Osteoblast (primary cell): ENCODE results near the gene COL24A1. TPM values are rescaled to one million over a fixed set of nuclear protein-coding genes. Genes with fewer than 3 reads are reported as not detected.

Source experiments
- DNase-seq: peaks from one replicate; pipeline ENCODE4 v3.0.0; 2011; ENCODE audit warnings: low spot score, mixed read lengths; ENCODE audit not compliant: insufficient read length; ENCODE audit errors: missing footprints
- H2AFZ ChIP-seq: 2 replicates; pipeline ENCODE4 v1.6.0; 2011; ENCODE audit warnings: mild to moderate bottlenecking, low read length
- H3K27ac ChIP-seq: 2 replicates; pipeline ENCODE4 v1.5.1; 2011; ENCODE audit warnings: mild to moderate bottlenecking, low read depth, low read length, moderate library complexity
- H3K27me3 ChIP-seq: 2 replicates; pipeline ENCODE4 v1.6.0; 2012; ENCODE audit warnings: mild to moderate bottlenecking, control low read depth, inconsistent platforms, low read length, moderate library complexity; ENCODE audit not compliant: insufficient read depth
- H3K36me3 ChIP-seq: 2 replicates; pipeline ENCODE4 v1.5.1; 2011; ENCODE audit warnings: mild to moderate bottlenecking, low read length, control low read depth, moderate library complexity; ENCODE audit not compliant: insufficient read depth
- H3K4me1 ChIP-seq: 2 replicates; pipeline ENCODE4 v1.5.1; 2011; ENCODE audit warnings: mild to moderate bottlenecking, low read length, control low read depth, moderate library complexity; ENCODE audit not compliant: insufficient read depth
- H3K4me2 ChIP-seq: 2 replicates; pipeline ENCODE4 v1.6.0; 2011; ENCODE audit warnings: mild to moderate bottlenecking, low read length; ENCODE audit not compliant: insufficient read depth
- H3K4me3 ChIP-seq: fragments of 200-600 bp; sonication (generic); 3 replicates; pipeline ENCODE4 v1.5.1; 2012; ENCODE audit warnings: mild to moderate bottlenecking, low read length, inconsistent platforms; ENCODE audit not compliant: insufficient read depth
- H3K79me2 ChIP-seq: 2 replicates; pipeline ENCODE4 v1.6.0; 2012; ENCODE audit warnings: mild to moderate bottlenecking, low read length, control low read depth, inconsistent platforms; ENCODE audit not compliant: insufficient read depth
- H3K9me3 ChIP-seq: 2 replicates; pipeline ENCODE4 v1.5.1; 2011; ENCODE audit warnings: low read depth, low read length, control low read depth
- H4K20me1 ChIP-seq: 2 replicates; pipeline ENCODE4 v1.6.0; 2012; ENCODE audit warnings: mild to moderate bottlenecking, low read length, control low read depth; ENCODE audit not compliant: insufficient read depth
- total RNA-seq: library from RNA; depleted of rRNA; stranded (reverse); fragments of >200 nt; gene quantifications from 2 replicates; pipeline ENCODE4 v1.2.3, GENCODE V29; 2012
- TF ChIP-seq, protein P1 (sequence below): IDR thresholded peaks from 2 replicates; pipeline ENCODE4 v1.5.1; 2011; ENCODE audit warnings: mild to moderate bottlenecking, low read depth, low read length, moderate library complexity; ENCODE audit errors: extremely low read depth

Gene COL24A1
- total RNA-seq, 1 donor = 1.1 TPM

DNA sequence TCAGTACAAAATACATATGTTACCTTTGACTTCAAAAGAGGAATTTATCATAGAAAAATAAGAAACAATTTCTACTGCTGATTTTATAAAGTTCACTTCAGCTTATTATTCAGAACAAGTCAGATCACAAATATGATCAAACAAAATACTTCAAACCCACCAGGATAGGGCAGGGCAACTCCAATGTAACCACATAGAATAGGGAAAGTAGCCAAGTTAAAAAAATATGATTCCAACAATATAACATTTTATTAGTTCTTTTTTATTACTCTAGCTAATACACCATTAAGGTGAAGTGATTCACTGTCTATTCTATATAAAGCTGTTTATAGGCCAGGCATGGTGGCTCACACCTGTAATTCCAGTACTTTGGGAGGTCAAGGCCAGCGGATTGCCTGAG, 393.8 kb downstream of the COL24A1 start:
- H3K4me1 ChIP-seq = no peaks in the 10 kb centered on the region
- H4K20me1 ChIP-seq = no peaks in the 10 kb centered on the region
- TF ChIP-seq, protein P1, sequence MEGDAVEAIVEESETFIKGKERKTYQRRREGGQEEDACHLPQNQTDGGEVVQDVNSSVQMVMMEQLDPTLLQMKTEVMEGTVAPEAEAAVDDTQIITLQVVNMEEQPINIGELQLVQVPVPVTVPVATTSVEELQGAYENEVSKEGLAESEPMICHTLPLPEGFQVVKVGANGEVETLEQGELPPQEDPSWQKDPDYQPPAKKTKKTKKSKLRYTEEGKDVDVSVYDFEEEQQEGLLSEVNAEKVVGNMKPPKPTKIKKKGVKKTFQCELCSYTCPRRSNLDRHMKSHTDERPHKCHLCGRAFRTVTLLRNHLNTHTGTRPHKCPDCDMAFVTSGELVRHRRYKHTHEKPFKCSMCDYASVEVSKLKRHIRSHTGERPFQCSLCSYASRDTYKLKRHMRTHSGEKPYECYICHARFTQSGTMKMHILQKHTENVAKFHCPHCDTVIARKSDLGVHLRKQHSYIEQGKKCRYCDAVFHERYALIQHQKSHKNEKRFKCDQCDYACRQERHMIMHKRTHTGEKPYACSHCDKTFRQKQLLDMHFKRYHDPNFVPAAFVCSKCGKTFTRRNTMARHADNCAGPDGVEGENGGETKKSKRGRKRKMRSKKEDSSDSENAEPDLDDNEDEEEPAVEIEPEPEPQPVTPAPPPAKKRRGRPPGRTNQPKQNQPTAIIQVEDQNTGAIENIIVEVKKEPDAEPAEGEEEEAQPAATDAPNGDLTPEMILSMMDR = no peak
- no peak overlapping the region for H3K4me3 ChIP-seq
- no peak overlapping the region for H3K4me2 ChIP-seq
- H3K36me3 ChIP-seq = no peaks in the 10 kb centered on the region
- no peak for DNase-seq
- no peaks in the 10 kb centered on the region for H3K27me3 ChIP-seq
- H2AFZ ChIP-seq = no peak overlapping the region
- H3K79me2 ChIP-seq = no peaks in the 10 kb centered on the region
- no peaks in the 10 kb centered on the region for H3K9me3 ChIP-seq
- no peak overlapping the region for H3K27ac ChIP-seq

DNA sequence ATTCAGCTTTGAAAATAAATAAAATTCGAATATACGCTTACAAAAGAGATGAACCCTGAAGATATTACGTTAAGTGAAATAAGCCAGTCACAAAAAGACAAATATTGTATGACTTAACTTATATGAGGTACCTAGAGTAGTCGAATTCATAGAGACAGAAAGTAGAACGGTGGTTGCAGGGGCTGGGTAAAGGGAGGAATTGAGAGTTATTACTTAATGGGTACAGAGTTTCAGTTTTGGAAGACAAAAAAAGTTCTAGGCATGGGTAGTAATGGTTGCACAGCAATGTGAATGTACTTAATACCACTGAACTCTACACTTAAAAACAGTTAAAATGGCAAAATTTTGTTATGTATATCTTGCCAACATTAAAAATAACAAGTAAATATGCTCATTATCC, 399.7 kb downstream of the COL24A1 start:
- no peak overlapping the region for H3K27ac ChIP-seq
- no peaks in the 10 kb centered on the region for H3K4me1 ChIP-seq
- no peaks in the 10 kb centered on the region for H3K79me2 ChIP-seq
- no peak overlapping the region for H3K4me2 ChIP-seq
- no peaks in the 10 kb centered on the region for H3K9me3 ChIP-seq
- no peaks in the 10 kb centered on the region for H3K27me3 ChIP-seq
- no peak for DNase-seq
- TF ChIP-seq, protein P1 = no peak
- no peak overlapping the region for H2AFZ ChIP-seq
- H3K4me3 ChIP-seq = no peak overlapping the region
- H4K20me1 ChIP-seq = no peaks in the 10 kb centered on the region
- H3K36me3 ChIP-seq = no peaks in the 10 kb centered on the region

DNA sequence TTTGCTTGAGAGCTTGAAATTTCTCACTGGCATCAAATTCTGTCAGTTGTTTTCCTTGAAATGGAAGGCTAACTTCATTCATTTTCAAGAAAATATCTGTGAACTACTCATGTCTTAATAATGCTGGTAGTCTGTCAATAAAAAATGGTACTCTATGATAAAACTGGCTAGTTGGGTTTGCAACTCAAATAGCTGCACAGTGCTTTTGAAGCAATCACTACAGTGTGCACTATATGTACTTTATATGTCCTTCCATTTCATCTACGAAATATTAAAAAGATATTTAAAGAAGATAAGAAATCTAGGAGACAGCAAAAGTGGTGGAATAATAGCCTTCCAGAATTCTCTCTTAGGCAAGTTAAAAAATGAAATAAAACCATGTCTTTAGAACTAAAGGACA, 408.5 kb downstream of the COL24A1 start:
- DNase-seq = peak; percentile 13
- no peaks in the 10 kb centered on the region for H3K9me3 ChIP-seq
- H3K36me3 ChIP-seq = no peaks in the 10 kb centered on the region
- no peak overlapping the region for H3K4me2 ChIP-seq
- no peak overlapping the region for H3K4me3 ChIP-seq
- TF ChIP-seq, protein P1 = no peak
- H3K27ac ChIP-seq = no peak overlapping the region
- no peaks in the 10 kb centered on the region for H4K20me1 ChIP-seq
- no peaks in the 10 kb centered on the region for H3K27me3 ChIP-seq
- no peaks in the 10 kb centered on the region for H3K79me2 ChIP-seq
- no peak overlapping the region for H2AFZ ChIP-seq
- H3K4me1 ChIP-seq = no peaks in the 10 kb centered on the region

DNA sequence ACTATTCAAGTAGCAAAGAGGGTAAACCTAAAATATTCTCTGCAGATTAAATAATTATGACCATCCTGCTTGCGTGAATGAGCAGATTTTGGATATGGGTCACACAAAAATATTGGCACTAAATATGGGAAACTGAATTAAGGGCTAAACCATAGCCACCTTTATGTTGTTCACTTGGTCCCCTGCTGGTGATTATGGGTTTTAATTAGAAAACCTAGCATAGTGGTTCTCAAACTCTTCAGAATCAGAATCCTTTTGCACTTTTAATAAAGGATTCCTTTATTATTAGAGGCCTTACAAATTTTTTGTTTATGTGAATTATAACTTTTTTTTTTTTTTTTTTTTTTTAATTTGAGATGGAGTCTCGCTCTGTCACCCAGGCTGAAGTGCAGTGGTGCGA, 409.8 kb downstream of the COL24A1 start:
- Histone ChIP-seq H3K79me2 (no peaks in the 10 kb centered on the region), H3K4me1 (no peaks in the 10 kb centered on the region), H2AFZ (no peak overlapping the region), H3K9me3 (no peaks in the 10 kb centered on the region), H3K27me3 (no peaks in the 10 kb centered on the region), H3K4me2 (no peak overlapping the region), H3K27ac (no peak overlapping the region), H3K4me3 (no peak overlapping the region), H4K20me1 (no peaks in the 10 kb centered on the region), H3K36me3 (no peaks in the 10 kb centered on the region)
- TF ChIP-seq, protein P1 = no peak
- no peak for DNase-seq
